K562 (cell line): Measurements from ENCODE around the gene GPR162. TPM values are rescaled to one million over a fixed set of nuclear protein-coding genes. Genes with fewer than 3 reads are reported as not detected.

Source experiments
- CBX2 ChIP-seq: fragments of 200-600 bp; sonication (generic); IDR thresholded peaks from one replicate; pipeline ENCODE4 v1.6.1; 2012; ENCODE audit warnings: mild to moderate bottlenecking, low read length, inconsistent platforms; ENCODE audit not compliant: insufficient read depth, poor library complexity, severe bottlenecking
- ZNF717 ChIP-seq: fragments of 250-450 bp; sonication (Bioruptor Pico); IDR thresholded peaks from 2 replicates; pipeline ENCODE4 v1.5.0; 2021
- polyA plus RNA-seq, 8 experiments: library from polyadenylated mRNA; depleted of rRNA in 4 of 8; stranded (reverse) in 5 of 8; unstranded in 3 of 8; fragments of >200 nt; fragmentation: Nextera tagmentation in 2 of 8; fragmentation: Illumina TruSeq in 1 of 8; extraction: Ambion mirVana in 2 of 8; extraction: Trizol in 1 of 8; gene quantifications; 2 replicates each; pipeline versions ENCODE4 v1.2.1 to v1.2.3, GENCODE V29; 2011 to 2014; ENCODE audit warnings: inconsistent platforms in 1 of 8, missing spikeins in 1 of 8
- total RNA-seq, 7 experiments: library from RNA; depleted of rRNA in 6 of 7; stranded (reverse); fragments of >200 nt in 6 of 7; fragmentation: Illumina TruSeq in 2 of 7; extraction: Trizol in 2 of 7; gene quantifications; 2 replicates each; pipeline versions ENCODE4 v1.2.1 to v1.2.3, GENCODE V29; 2011 to 2021; ENCODE audit warnings: low replicate concordance in 1 of 7
- TF ChIP-seq, protein P1 (sequence below), 2 experiments: fragments of 450-650 bp in 1 of 2; sonication (generic) in 1 of 2; formaldehyde crosslinking in 1 of 2; IDR thresholded peaks in 1 of 2; conservative IDR thresholded peaks in 1 of 2; 2 replicates each; pipeline versions ENCODE4 v1.6.1 to v1.8.1; 2016 to 2023; ENCODE audit warnings: mild to moderate bottlenecking in 2 of 2, moderate library complexity in 2 of 2, inconsistent platforms in 1 of 2, missing genetic modification reagents in 1 of 2
- TF ChIP-seq, protein P2 (sequence below): fragments of 450-650 bp; IDR thresholded peaks from 2 replicates; pipeline ENCODE4 v1.6.1; 2016; ENCODE audit warnings: antibody characterized with exemption

Gene GPR162
- total and polyA plus RNA-seq, 9 of the 15 experiments (the other 6 are each of a cell fraction or from before 2014, with no cell fraction given), result 0.65 to 1.8 (median 1.1) TPM; not detected in 2

DNA sequence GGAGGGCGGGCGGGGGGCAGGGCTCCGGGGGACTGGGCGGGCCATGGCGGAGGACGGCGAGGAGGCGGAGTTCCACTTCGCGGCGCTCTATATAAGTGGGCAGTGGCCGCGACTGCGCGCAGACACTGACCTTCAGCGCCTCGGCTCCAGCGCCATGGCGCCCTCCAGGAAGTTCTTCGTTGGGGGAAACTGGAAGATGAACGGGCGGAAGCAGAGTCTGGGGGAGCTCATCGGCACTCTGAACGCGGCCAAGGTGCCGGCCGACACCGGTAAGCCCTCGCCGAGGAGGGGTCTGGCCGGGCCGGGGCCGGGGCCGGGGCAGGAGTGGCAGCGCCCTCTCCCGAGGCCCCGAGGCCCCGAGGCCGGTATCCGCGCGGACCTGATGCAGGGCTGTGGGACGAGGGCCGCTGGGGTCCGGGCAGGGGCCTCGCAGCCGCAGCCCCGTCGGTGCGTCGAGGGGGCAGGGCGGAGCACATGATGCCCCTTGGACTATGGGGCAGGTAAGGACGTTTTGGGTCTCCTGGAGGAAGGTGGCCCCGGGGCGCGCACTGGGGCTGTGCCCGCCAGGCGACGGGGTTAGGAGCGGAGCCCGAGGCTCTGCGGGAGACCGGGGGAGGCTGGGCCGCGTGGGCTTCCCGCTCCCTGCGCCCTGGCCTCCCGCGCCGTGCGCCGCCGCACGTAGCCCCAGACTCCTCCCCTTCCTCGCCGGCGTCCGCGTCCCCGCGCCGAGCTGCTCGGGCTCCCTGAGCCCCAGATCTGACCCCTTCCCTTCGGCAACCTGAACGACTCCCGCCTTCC is 46.0 kb downstream of the GPR162 start, which contains the start of gene TPI1 (continued):
- TF ChIP-seq ZNF717 (CRISPR knock-in tag) (no peak), CBX2 (no peak)
- TF ChIP-seq, protein P1, sequence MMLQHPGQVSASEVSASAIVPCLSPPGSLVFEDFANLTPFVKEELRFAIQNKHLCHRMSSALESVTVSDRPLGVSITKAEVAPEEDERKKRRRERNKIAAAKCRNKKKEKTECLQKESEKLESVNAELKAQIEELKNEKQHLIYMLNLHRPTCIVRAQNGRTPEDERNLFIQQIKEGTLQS (IDR thresholded peaks at IDR 0.05), result no peak
- TF ChIP-seq, protein P1 (CRISPR knock-in tag; conservative IDR thresholded peaks at IDR 0.05), result no peak
- TF ChIP-seq, protein P2, sequence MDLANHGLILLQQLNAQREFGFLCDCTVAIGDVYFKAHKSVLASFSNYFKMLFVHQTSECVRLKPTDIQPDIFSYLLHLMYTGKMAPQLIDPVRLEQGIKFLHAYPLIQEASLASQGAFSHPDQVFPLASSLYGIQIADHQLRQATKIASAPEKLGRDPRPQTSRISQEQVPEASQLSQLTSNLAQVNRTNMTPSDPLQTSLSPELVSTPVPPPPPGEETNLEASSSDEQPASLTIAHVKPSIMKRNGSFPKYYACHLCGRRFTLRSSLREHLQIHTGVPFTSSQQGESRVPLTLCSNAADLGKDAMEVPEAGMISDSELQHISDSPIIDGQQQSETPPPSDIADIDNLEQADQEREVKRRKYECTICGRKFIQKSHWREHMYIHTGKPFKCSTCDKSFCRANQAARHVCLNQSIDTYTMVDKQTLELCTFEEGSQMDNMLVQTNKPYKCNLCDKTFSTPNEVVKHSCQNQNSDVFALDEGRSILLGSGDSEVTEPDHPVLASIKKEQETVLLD, result no peak
- TF ChIP-seq, all 486 proteins: peak for 88
